NOMO-1 treated with dmso at 0.1 percent for 144 hours (cell line): ENCODE results near the gene ULK3.

ENCODE experiments used
- DNase-seq: peaks from one replicate; lab custom pipeline; 2025; ENCODE audit not compliant: unreplicated experiment; lab: John Stamatoyannopoulos, UW

Gene ULK3

DNA sequence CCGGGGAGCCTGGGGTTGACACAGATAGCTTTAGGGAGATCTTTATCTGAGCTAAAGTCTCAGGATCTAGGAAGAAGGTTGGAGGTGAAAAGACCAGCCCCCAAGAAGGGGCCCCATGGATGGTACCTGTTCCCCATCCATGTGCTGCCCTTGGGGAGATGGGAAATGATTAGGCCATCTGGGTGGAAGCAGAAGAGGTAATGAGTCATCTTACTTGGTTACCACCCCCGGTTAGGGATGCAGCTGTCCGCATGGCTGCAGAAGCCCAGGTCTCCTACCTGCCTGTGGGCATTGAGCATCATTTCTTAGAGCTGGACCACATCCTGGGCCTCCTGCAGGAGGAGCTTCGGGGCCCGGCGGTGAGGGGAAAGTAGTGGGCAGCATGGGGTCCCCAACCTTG lies 19.6 kb downstream of the ULK3 start:
- no peak for DNase-seq

- no peak for DNase-seq
These were observed 20.7 kb downstream of the ULK3 start for GRCh38 chr15:74822233-74822632.

DNA sequence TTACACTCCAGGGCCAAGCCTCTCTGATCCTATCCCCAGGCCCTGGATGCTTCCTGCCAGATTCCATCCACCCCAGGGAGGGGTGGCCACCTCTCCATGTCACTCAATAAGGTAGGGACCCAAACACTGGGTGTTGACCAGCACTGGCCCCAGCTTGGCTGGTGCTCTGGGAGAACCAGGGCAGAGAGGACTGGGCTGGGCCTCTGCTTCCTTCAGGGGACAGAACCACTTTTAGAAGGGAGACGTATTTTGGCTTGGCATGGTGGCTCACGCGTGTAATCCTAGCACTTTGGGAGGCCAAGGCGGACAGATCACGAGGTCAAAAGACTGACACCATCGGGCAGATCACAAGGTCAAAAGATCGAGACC lies 21.2 kb downstream of the ULK3 start:
- no peak for DNase-seq

- no peak for DNase-seq
These were observed 21.7 kb downstream of the ULK3 start for GRCh38 chr15:74821091-74821789.

DNA sequence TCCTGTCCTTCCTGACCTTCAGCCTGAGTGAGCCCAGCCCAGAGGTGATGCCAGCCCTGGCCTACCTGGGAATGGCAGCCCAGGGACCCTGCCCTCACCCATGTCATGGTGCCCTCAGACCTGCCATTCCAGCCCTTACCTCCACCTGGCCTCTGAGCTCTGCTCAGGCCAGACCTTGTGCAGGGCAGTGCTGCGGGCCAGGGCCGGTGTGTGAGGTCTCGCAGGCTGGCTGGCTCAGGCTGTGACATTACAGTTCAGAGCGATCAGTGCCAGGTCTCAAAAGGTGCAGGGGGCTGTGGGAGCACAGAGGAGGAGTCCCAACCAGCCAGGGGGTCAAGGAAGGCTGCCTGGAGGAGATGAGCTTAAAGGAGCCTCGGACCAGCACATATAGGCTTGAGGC lies 22.9 kb downstream of the ULK3 start:
- no peak for DNase-seq

DNA sequence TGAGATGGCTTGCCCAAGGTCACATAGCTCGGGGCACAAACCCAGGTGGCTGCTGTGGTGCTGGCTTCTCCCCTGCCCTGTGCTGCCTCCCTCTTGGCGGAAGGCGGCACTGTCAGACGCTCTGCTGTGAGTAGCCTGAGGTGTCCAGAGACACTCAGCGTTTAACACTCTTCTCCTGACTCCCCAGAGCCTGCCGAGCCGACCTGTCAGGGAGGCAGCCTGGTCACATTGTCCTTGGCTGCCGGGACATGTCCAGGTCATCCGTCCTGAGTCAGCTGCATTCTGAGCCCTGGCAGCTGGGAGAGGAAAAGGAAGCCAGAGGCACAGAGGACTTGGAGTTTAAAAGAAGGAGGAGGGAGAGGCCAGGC lies 25.6 kb downstream of the ULK3 start:
- DNase-seq: no peak

DNA sequence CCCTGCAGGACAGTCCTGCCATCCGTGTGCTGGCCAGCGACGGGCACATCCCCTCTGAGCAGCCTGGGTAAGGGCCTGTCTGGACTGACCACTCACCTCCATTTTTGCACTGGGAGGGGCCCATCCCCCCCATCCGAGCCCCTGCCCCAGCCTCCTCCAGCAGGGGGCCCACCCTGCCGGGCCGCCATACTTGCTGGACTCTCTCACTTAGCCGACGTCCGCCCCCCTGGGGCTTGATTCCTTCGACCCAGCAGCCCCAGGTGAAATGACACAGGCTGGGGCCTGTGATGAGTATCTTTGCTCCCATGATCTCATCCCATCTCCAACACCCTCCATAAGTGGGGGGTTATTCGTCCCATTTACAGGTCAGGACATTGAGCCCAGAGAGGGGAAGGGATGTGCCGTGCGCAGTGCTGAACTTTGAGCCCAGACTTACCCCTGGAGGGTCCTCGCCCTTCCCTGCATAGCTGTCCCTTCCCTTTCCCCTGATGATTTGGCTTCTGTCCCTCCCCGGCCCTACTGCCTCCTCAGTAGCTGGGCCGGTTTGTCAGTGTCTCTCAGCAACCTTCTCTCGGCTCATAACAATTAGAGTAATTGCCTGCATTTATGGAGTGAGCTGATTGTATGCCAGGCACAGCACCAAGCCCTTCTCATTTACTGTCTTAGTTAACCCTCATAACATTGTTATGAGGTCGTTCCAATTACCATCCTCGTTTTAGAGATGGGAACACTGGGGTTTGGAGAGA lies 26.2 kb downstream of the ULK3 start:
- no peak for DNase-seq

DNA sequence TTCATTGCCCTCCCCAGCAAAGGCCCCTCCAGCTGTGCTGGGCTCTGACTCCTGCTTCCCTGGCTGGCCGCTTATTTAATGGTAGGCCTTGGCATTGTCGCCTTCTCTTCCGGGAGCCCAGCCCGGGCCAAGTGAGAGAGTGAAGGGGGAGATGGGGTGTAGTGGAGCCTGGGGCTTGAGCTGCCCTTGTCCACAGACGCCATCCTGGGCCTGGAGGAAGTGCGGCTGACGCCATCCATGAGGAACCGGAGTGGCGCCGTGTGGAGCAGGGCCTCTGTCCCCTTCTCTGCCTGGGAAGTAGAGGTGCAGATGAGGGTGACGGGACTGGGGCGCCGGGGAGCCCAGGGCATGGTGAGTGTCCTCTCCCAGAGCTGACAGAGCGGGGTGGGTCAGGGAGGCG lies 27.0 kb downstream of the ULK3 start:
- no peak for DNase-seq

GRCh38 chr15:74815121-74815934 lies 27.6 kb downstream of the ULK3 start:
- DNase-seq: no peak

DNA sequence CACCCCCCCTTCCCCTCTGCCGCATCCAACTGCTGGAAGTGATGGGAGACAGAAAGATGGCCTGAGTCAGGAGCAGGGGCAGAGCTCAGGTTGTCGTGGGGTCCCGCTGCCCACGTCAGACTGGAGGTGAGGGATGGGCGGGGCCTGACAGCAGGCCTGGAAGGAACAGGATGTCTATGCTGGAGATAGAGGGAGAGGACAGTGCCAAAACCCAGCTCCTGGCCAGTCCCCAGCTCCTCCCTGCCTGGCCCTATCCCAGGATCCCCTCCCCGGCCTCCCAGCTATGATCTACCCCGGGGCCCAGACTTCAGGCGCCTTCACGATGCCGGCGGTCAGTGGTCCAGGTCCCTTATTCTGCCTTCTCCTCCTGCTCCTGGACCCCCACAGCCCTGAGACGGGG lies 30.4 kb downstream of the ULK3 start, which contains the start of gene LMAN1L:
Gene LMAN1L, plus strand, starts transcription at position 303 of the 400 bp plus-strand sequence. Its CDS starts 20 bp downstream, at position 323.
- no peak for DNase-seq

GRCh38 chr15:74809956-74810355 lies 33.0 kb downstream of the ULK3 start:
- no peak for DNase-seq

DNA sequence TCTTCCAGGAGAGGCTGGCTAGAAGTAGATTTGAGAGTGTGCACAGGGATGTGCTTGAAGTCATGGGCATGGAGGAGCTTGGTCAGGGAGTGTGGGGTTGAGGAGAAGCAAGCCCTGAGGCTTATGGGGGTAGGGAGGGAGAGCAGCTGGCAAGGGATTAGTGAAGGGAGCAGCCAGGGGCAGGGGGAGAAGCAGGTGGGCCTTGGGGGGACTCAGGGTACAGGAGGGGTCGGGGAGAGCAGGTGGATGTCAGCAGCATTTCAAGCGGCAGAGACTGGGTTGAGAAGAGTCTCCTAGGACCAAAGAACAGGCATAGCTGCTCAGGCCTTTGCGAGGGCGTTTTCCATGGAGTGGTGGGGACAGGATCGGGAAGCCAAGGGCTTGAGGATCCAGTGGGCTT lies 33.7 kb downstream of the ULK3 start:
- no peak for DNase-seq

- no peak for DNase-seq
These were observed 34.1 kb downstream of the ULK3 start for GRCh38 chr15:74808840-74809229.

- DNase-seq: no peak
These were observed 34.7 kb downstream of the ULK3 start for GRCh38 chr15:74808078-74808839.

GRCh38 chr15:74807282-74807681 lies 35.7 kb downstream of the ULK3 start:
- no peak for DNase-seq

DNA sequence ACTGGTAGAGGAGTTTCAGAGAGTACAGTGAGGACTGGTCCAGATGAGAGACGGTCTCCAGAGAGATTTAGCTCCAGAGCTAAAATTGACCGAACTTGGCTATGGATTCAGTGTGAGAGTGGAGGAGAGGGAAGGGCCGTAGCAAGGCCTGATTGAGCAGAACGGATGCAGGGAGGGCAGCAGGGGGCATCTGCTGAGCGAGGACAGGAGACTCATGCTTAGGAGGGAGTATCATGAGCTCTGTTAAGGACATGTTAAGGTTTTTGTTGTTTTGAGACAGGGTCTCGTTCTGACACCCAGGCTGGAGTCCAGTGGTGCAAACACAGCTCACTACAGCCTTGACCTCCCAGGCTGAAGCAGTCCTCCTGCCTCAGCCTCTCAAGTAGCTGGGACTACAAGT lies 38.0 kb downstream of the ULK3 start:
- no peak for DNase-seq

DNA sequence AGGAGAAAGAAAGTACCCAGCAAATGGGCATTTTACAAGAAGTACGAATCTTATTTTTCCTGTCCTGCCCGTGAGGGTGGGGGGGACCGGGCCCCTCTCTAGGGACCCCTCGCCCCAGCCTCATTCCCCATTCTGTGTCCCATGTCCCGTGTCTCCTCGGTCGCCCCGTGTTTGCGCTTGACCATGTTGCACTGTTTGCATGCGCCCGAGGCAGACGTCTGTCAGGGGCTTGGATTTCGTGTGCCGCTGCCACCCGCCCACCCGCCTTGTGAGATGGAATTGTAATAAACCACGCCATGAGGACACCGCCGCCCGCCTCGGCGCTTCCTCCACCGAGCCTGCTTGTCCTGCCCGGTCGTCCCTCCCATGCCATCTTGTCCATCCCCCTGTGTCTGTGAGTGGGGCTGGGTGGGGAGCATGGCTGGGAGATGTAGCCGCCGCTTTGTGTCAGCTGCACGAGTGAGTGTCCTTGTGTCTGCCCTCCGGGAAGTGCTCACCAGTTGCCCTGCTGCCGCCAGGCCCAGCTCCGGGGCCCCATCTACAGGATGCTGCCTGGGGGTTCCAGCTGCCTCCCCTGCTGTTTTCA lies 40.0 kb downstream of the ULK3 start:
- DNase-seq: no peak

GRCh38 chr15:74802290-74802689 lies 40.7 kb downstream of the ULK3 start:
- no peak for DNase-seq

GRCh38 chr15:74801311-74801997 lies 41.5 kb downstream of the ULK3 start:
- no peak for DNase-seq

- peak; percentile 50 for DNase-seq
These were observed 42.3 kb downstream of the ULK3 start for GRCh38 chr15:74800559-74801094.
